ENCODE measurements around the gene FRMD4A. TPM values are rescaled to one million over a fixed set of nuclear protein-coding genes. Genes with fewer than 3 reads are reported as not detected.
A peak's percentile ranks its signal among the peaks of the same experiment; 100 is the strongest.

FRMD4A gene
- total RNA-seq, 1 experiment from 2014 or later, result 19.6 TPM

GRCh38 chr10:13823709-13824405 lies 506.9 kb downstream of the FRMD4A start:
- Mint-ChIP-seq H3K36me3 (ENCODE audit: insufficient read depth in 1 of 3, low read depth in 3 of 3) (peaks cover 0 to 3% (median 1%) of the 10 kb centered on the region in 3 experiments; a peak in 2 of 7 replicates), H3K9me3 (no peaks in the 10 kb centered on the region; a peak in 1 of 5 replicates), H3K27me3 (ENCODE audit: low read depth) (no peaks in the 10 kb centered on the region), H3K4me1 (peaks cover 72 to 77% of the 10 kb centered on the region in 2 experiments), H3K4me3 (peak overlapping the region in 1 of 2 experiments; percentile 30; a peak in 1 of 5 replicates), H3K27ac (peak overlapping the region in 2 of 3 experiments; percentile 46 to 62; a peak in 4 of 7 replicates)
- Histone ChIP-seq H4K5ac (ENCODE audit: insufficient read length, low read depth, low read length) (no peak overlapping the region), H3T11ph (ENCODE audit: low read length) (no peak overlapping the region), H3K14ac (ENCODE audit: insufficient read depth, low read length) (no peak overlapping the region), H3K56ac (ENCODE audit: insufficient read length, low read depth, low read length) (no peak overlapping the region), H3K9ac (ENCODE audit: extremely low read depth, insufficient read length, low read length) (no peak overlapping the region), H3K18ac (ENCODE audit: insufficient read length, low read depth, low read length) (no peak overlapping the region), H2AK5ac (ENCODE audit: insufficient read length, low read length) (no peak overlapping the region), H2BK12ac (ENCODE audit: insufficient read length, low read depth, low read length) (no peak overlapping the region), H3K27ac (ENCODE audit: insufficient read length, low read depth, low read length) (no peak overlapping the region), H4K91ac (ENCODE audit: insufficient read length, low read depth, low read length) (no peak overlapping the region), H2BK5ac (ENCODE audit: insufficient read length, low read length) (no peak overlapping the region), H3K79me1 (ENCODE audit: insufficient read depth, low read depth, low read length, poor library complexity, severe bottlenecking) (no peaks in the 10 kb centered on the region), H3K23me2 (ENCODE audit: insufficient read length, low read depth, low read length, poor library complexity, severe bottlenecking) (no peaks in the 10 kb centered on the region), H2AFZ (ENCODE audit: low read length) (no peak overlapping the region), H3K4me1 (ENCODE audit: insufficient read depth, low read length) (peaks cover 13% of the 10 kb centered on the region), H3K4me2 (ENCODE audit: insufficient read depth, insufficient read length, low read length) (peak overlapping the region; percentile 23), H3K27me3 (ENCODE audit: insufficient read depth, low read length) (no peaks in the 10 kb centered on the region), H3K9me3 (ENCODE audit: control insufficient read depth, low read depth, low read length) (no peaks in the 10 kb centered on the region), H2BK20ac (ENCODE audit: low read depth, low read length, poor library complexity, severe bottlenecking) (no peak overlapping the region), H3K79me2 (ENCODE audit: insufficient read depth, low read length) (peaks cover 2% of the 10 kb centered on the region; the same call in 1 of the 2 replicates), H3K23ac (ENCODE audit: insufficient read length, low read depth, low read length) (no peak overlapping the region), H4K8ac (replicated peaks; ENCODE audit: insufficient read length, low read depth, low read length) (no peak overlapping the region), H4K20me1 (ENCODE audit: control insufficient read depth, insufficient read depth, insufficient read length) (no peaks in the 10 kb centered on the region), H2BK120ac (ENCODE audit: low read depth, low read length, poor library complexity, severe bottlenecking) (no peak overlapping the region), H3K4ac (ENCODE audit: low read depth, low read length) (no peak overlapping the region), H2BK15ac (ENCODE audit: low read depth, low read length) (no peak overlapping the region)
- no CpG with 5 or more reads among the region's 9 CpGs for WGBS (ENCODE audit: extremely low coverage, insufficient read length, low lambda C conversion rate)
- no peak for DNase-seq
- no peak for TF ChIP-seq CTCF (conservative IDR thresholded peaks at IDR 0.05)

Data from H9 (cell line).